OCI-M1 (cell line): Measurements from ENCODE around the gene MLNR.

ENCODE experiments used
- DNase-seq: peaks from one replicate; lab custom pipeline; 2025; lab: John Stamatoyannopoulos, UW

The MLNR gene

GRCh38 chr13:49220036-49220855 is at the start of gene MLNR:
Gene MLNR, plus strand, starts transcription at chr13:49220338. Its CDS starts 0 bp downstream, at chr13:49220338.
- no peak for DNase-seq

- no peak for DNase-seq
Observed at GRCh38 chr13:49171359-49171758, 48.8 kb upstream of the MLNR start.

GRCh38 chr13:49183672-49184325 is 36.3 kb upstream of the MLNR start:
- DNase-seq = no peak

- DNase-seq = no peak
Observed at GRCh38 chr13:49184621-49185020, 35.5 kb upstream of the MLNR start.

GRCh38 chr13:49185264-49185663 is 34.9 kb upstream of the MLNR start:
- DNase-seq = no peak

GRCh38 chr13:49190901-49191300 is 29.2 kb upstream of the MLNR start:
- no peak for DNase-seq

- no peak for DNase-seq
Observed at GRCh38 chr13:49206641-49207040, 13.5 kb upstream of the MLNR start.

GRCh38 chr13:49208619-49209018 is 11.5 kb upstream of the MLNR start:
- no peak for DNase-seq

GRCh38 chr13:49210114-49210513 is 10.0 kb upstream of the MLNR start:
- DNase-seq = no peak

- peak; percentile 61 for DNase-seq
Observed at GRCh38 chr13:49210669-49211068, 9.5 kb upstream of the MLNR start.

GRCh38 chr13:49213539-49213938 is 6.6 kb upstream of the MLNR start:
- no peak for DNase-seq

GRCh38 chr13:49213997-49214916 is 5.9 kb upstream of the MLNR start:
- no peak for DNase-seq

GRCh38 chr13:49214917-49215376 is 5.2 kb upstream of the MLNR start:
- peak; percentile 65 for DNase-seq

- no peak for DNase-seq
Observed at GRCh38 chr13:49216334-49216733, 3.8 kb upstream of the MLNR start.

GRCh38 chr13:49217962-49218492 is 2.1 kb upstream of the MLNR start:
- no peak for DNase-seq

- DNase-seq = no peak
Observed at GRCh38 chr13:49218493-49219051, 1.6 kb upstream of the MLNR start.

GRCh38 chr13:49219647-49220035 is 497 bp upstream of the MLNR start:
- no peak for DNase-seq

GRCh38 chr13:49220856-49221589 is 885 bp downstream of the MLNR start:
- DNase-seq = no peak

- DNase-seq = no peak
Observed at GRCh38 chr13:49221590-49221965, 1.4 kb downstream of the MLNR start.

GRCh38 chr13:49225223-49226042 is 5.3 kb downstream of the MLNR start:
- DNase-seq = peak; percentile 11
